Heart left ventricle (tissue), 16 donors: ENCODE data around the gene SUPT3H. TPM values are rescaled to one million over a fixed set of nuclear protein-coding genes. Genes with fewer than 3 reads are reported as not detected.

Experiments
- ATAC-seq, 4 donors: fragments of 200-7000 bp; cut with Tn5 transposase; one replicate each; pipeline ENCODE4 v1.9.1; 2020 to 2022; ENCODE audit warnings: moderate library complexity in 4 of 4, mild to moderate bottlenecking in 3 of 4, moderate number of reproducible peaks in 1 of 4
- DNase-seq, 5 donors: peaks; one replicate each; pipeline ENCODE4 v3.0.0-alpha.2; 2020
- H3K27ac ChIP-seq, 12 donors: fragments of 200-600 bp; sonication (generic) in 4 of 12; one replicate each; pipeline versions ENCODE4 v1.5.0 to v1.8.0; 2016 to 2022; ENCODE audit warnings: mild to moderate bottlenecking in 2 of 12
- H3K27me3 ChIP-seq, 9 donors: fragments of 200-600 bp; sonication (generic) in 2 of 9; one replicate each; pipeline versions ENCODE4 v1.5.1 to v1.8.0; 2016 to 2022; ENCODE audit warnings: mild to moderate bottlenecking in 3 of 9
- H3K36me3 ChIP-seq, 9 donors: fragments of 200-600 bp; sonication (generic) in 2 of 9; one replicate each; pipeline versions ENCODE4 v1.5.0 to v1.8.0; 2018 to 2022; ENCODE audit warnings: mild to moderate bottlenecking in 2 of 9
- H3K4me1 ChIP-seq, 12 donors: fragments of 200-600 bp; sonication (generic) in 4 of 12; one replicate each; pipeline versions ENCODE4 v1.5.0 to v1.8.0; 2016 to 2022; ENCODE audit warnings: mild to moderate bottlenecking in 3 of 12
- H3K4me3 ChIP-seq, 12 donors: fragments of 200-600 bp; sonication (generic) in 4 of 12; one replicate each; pipeline versions ENCODE4 v1.5.0 to v1.8.0; 2017 to 2022; ENCODE audit warnings: mild to moderate bottlenecking in 9 of 12, moderate library complexity in 4 of 12
- H3K9me3 ChIP-seq, 12 donors: fragments of 200-600 bp; sonication (generic) in 4 of 12; one replicate each; pipeline versions ENCODE4 v1.5.0 to v1.8.0; 2016 to 2022; ENCODE audit warnings: mild to moderate bottlenecking in 1 of 12
- POLR2A ChIP-seq, 2 donors: fragments of 450-650 bp; IDR thresholded peaks; one replicate each; pipeline ENCODE4 v1.6.1; 2017; ENCODE audit warnings: antibody characterized with exemption in 2 of 2, mild to moderate bottlenecking in 2 of 2, moderate library complexity in 2 of 2
- WGBS, 4 donors: extraction: QIAGEN DNeasy Blood & Tissue Kit in 2 of 4; methylation state at CpG; one replicate each; pipeline versions ENCODE4 v1.1.5 to v1.1.7; 2013 to 2018; 5-methylcytosine and 5-hydroxymethylcytosine counted together
- intact Hi-C, 10 donors: fragments of 100-400 bp; cut with DNase I; formaldehyde crosslinking; loops; one replicate each; pipeline versions ENCODE4 v1.11.1 to v1.14.2; 2022
- polyA plus RNA-seq, 2 donors: library from polyadenylated mRNA; stranded (reverse); fragments of 200-250 nt; gene quantifications; one replicate each; pipeline ENCODE4 v1.2.3, GENCODE V29; 2013
- total RNA-seq, 9 donors: library from RNA; depleted of rRNA in 2 of 9; stranded (reverse); fragments of >200 nt in 2 of 9; fragmentation: NEBNext Ultra II Directional in 3 of 9; extraction: Animal tissue kit (Norgen Biotek cat#: 25700) in 3 of 9; gene quantifications; one replicate each; pipeline versions ENCODE4 v1.1.0 to v1.2.4, GENCODE V29; 2016 to 2023
- TF ChIP-seq, protein P1 (sequence below), 12 donors: fragments of 200-600 bp; sonication (generic) in 4 of 12; IDR thresholded peaks; one replicate each; pipeline versions ENCODE4 v1.5.0 to v1.8.0; 2018 to 2022; ENCODE audit warnings: antibody characterized with exemption in 12 of 12, mild to moderate bottlenecking in 5 of 12
- donor health status: ischemic (EF 13 %, LVEDD 7.1; RV severe dilation, severe dysfunction).
- donor health status: healthy with polysubstance abuse.
- donor health status: DM: no; HTN: yes; CAD: no.
- donor health status: DM: no; HTN: no; CAD: no.
- donor health status: ischemic (EF 25% LVEDD 6.9; RV normal size, moderate dysfunction).
- donor health status: ischemic (EF 25% LVEDD 5.7; RV mildly dilated, moderate dysfunction).
- donor health status: healthy.
- donor health status: DM: yes; HTN: yes; CAD: no.
- donor health status: ischemic (EF 35%, LVEDD 5.7; RV mildly dilated, moderate dysfunction).
- donor health status: nonischemic (EF 11% LVEDD 7.7; RV severe dilation, severe dysfunction).
- donor health status: DM: yes; HTN: yes; CAD: no.
- donor health status: PGD.
- donor health status: ischemic (EF 29% LVEDD 5.4; RV normal size, mild dysfunction).
- donor health status: nonischemic (EF 23%, LVEDD 6.1; RV moderate dilation, normal function).

The SUPT3H gene
- total and polyA plus RNA-seq, 11 donors, result 1.5 to 8.1 (median 4.1) TPM

GRCh38 chr6:45366534-45366933 is 11.2 kb downstream of the SUPT3H start:
- ATAC-seq (no peak), DNase-seq (no peak)
- WGBS, 4 donors, result 97 to 100% (median 98%) methylated on average over 1 of the region's 1 CpG
- no peaks in the 10 kb centered on the region for H3K4me1 ChIP-seq
- no peaks in the 10 kb centered on the region for H3K9me3 ChIP-seq
- no peaks in the 10 kb centered on the region for H3K27me3 ChIP-seq
- H3K4me3 ChIP-seq, result no peak overlapping the region
- H3K36me3 ChIP-seq, result no peaks in the 10 kb centered on the region
- no peak for TF ChIP-seq POLR2A (IDR thresholded peaks at IDR 0.05)
- TF ChIP-seq, protein P1, sequence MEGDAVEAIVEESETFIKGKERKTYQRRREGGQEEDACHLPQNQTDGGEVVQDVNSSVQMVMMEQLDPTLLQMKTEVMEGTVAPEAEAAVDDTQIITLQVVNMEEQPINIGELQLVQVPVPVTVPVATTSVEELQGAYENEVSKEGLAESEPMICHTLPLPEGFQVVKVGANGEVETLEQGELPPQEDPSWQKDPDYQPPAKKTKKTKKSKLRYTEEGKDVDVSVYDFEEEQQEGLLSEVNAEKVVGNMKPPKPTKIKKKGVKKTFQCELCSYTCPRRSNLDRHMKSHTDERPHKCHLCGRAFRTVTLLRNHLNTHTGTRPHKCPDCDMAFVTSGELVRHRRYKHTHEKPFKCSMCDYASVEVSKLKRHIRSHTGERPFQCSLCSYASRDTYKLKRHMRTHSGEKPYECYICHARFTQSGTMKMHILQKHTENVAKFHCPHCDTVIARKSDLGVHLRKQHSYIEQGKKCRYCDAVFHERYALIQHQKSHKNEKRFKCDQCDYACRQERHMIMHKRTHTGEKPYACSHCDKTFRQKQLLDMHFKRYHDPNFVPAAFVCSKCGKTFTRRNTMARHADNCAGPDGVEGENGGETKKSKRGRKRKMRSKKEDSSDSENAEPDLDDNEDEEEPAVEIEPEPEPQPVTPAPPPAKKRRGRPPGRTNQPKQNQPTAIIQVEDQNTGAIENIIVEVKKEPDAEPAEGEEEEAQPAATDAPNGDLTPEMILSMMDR (IDR thresholded peaks at IDR 0.05), result no peak
- no peak overlapping the region for H3K27ac ChIP-seq
- intact Hi-C loops, result no loop called here

- no peak for ATAC-seq
- Histone ChIP-seq H3K4me1 (no peaks in the 10 kb centered on the region), H3K36me3 (no peaks in the 10 kb centered on the region), H3K9me3 (no peaks in the 10 kb centered on the region), H3K4me3 (no peak overlapping the region), H3K27ac (no peak overlapping the region), H3K27me3 (no peaks in the 10 kb centered on the region)
- intact Hi-C loops, result no loop called here
- no peak for TF ChIP-seq POLR2A (IDR thresholded peaks at IDR 0.05)
- TF ChIP-seq, protein P1 (IDR thresholded peaks at IDR 0.05), result no peak
- no peak for DNase-seq
- 94 to 100% (median 97%) methylated on average over 1 of the region's 1 CpG for WGBS, 4 donors
Measured at GRCh38 chr6:45365036-45365435, 12.7 kb downstream of the SUPT3H start.

GRCh38 chr6:45364466-45364865 is 13.3 kb downstream of the SUPT3H start:
- Histone ChIP-seq H3K9me3 (no peaks in the 10 kb centered on the region), H3K4me3 (no peak overlapping the region), H3K27ac (no peak overlapping the region), H3K27me3 (no peaks in the 10 kb centered on the region), H3K36me3 (no peaks in the 10 kb centered on the region), H3K4me1 (no peaks in the 10 kb centered on the region)
- DNase-seq (no peak), ATAC-seq (no peak)
- no peak for TF ChIP-seq POLR2A (IDR thresholded peaks at IDR 0.05)
- TF ChIP-seq, protein P1 (IDR thresholded peaks at IDR 0.05), result no peak
- intact Hi-C loops, result no loop called here

DNA sequence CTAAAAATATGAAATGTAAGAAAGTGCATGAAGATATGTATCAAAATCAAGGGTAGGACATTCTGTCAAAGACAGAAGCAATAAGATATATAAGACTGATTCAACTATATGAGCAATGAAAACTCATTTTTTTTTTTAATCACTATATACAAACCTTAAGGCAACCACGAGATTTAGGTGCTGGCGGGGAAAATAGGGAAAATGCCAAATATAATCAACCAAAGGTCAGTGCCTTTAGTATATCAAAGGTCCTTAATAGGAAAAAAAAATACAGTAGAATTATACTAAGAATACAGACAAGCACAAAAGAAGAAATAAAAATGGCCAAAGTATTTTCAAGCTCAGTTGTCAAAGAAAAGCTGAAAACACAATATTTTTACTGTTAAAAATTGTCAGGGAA is 24.1 kb downstream of the SUPT3H start:
- intact Hi-C loops, result no loop called here
- TF ChIP-seq, protein P1 (IDR thresholded peaks at IDR 0.05), result no peak
- TF ChIP-seq POLR2A (IDR thresholded peaks at IDR 0.05), result no peak
- DNase-seq, result no peak
- Histone ChIP-seq H3K9me3 (no peaks in the 10 kb centered on the region), H3K27ac (no peak overlapping the region), H3K27me3 (no peaks in the 10 kb centered on the region), H3K4me3 (no peak overlapping the region), H3K4me1 (no peaks in the 10 kb centered on the region), H3K36me3 (no peaks in the 10 kb centered on the region)
- WGBS, 4 donors, result 92 to 98% (median 95%) methylated on average over 2 of the region's 2 CpGs
- ATAC-seq, result no peak
